Measurements from ENCODE around the gene TMEM106C.

- TF ChIP-seq EZH2 (IDR thresholded peaks at IDR 0.05; ENCODE audit: borderline replicate concordance, insufficient read depth, low read length, poor library complexity, severe bottlenecking) (no peak), CTCF (IDR thresholded peaks at IDR 0.05; ENCODE audit: poor library complexity, severe bottlenecking) (no peak), EP300 (conservative IDR thresholded peaks at IDR 0.05; ENCODE audit: poor library complexity, severe bottlenecking) (no peak), POLR2AphosphoS5 (IDR thresholded peaks at IDR 0.05) (no peak), SMC3 (conservative IDR thresholded peaks at IDR 0.05; ENCODE audit: poor library complexity) (no peak)
Measured at GRCh38 chr12:47989666-47990065, 26.3 kb downstream of the TMEM106C start.
